HG03457 (cell line): ENCODE results near the gene SPATA31D1.
"Not testable (repeated sequence)": the region's sequence is repeated elsewhere in the genome, so short reads cannot be mapped to it uniquely, and the experiment has no call there.

Experiments used
- ATAC-seq: cut with Tn5 transposase; IDR thresholded peaks from one replicate; pipeline ENCODE4 v1.9.1; 2021; ENCODE audit warnings: moderate number of reproducible peaks; ENCODE audit not compliant: unreplicated experiment

The SPATA31D1 gene

DNA sequence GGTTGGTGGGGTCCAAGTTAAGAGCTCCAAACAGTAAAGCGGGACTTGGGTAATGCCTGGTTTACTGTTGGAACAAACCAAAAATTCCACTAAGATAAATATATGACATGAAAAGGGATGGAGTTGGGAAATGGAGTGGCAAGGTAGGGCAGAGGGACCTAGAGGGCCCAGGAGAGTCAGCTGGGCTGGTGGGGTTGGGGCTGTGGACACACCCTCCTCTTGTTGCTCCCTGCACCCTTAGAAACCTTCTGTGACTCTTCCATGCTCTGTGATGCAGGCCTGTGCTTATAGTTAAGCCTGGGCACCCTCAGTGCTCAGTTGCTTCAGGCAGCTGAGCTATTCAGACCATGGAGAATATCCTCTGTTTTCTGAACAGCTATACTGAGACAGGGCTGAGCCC, at the start of gene SPATA31D1:
SPATA31D1 (plus strand) TSS at position 301 of the 400 bp plus-strand sequence; CDS start at position 348, 47 bp downstream.
- ATAC-seq = not testable (repeated sequence)

- not testable (repeated sequence) for ATAC-seq
Observed at GRCh38 chr9:81943393-81943792, 45.2 kb upstream of the SPATA31D1 start, which contains the start of gene SPATA31D3. Gene SPATA31D3 (plus strand): TSS chr9:81943500. CDS start chr9:81943586, 86 bp downstream.

DNA sequence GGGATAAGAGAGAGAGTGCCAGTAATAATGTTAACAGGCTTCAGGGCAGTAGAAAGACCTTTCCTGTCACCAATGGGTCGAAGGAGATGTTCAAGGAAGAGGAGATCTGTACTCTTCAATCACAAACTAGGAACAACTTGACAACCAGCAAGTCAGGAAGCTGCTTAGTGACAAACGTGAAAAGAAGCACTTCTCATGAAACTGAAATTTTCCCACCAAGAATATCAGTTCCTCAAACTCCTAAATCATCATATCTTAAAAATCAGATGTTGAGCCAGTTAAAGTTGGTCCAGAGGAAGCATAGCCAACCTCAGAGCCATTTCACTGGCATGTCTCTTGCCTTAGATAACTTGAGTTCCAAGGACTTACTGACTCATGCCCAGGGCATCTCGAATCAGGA, 39.9 kb upstream of the SPATA31D1 start:
- ATAC-seq = not testable (repeated sequence)

DNA sequence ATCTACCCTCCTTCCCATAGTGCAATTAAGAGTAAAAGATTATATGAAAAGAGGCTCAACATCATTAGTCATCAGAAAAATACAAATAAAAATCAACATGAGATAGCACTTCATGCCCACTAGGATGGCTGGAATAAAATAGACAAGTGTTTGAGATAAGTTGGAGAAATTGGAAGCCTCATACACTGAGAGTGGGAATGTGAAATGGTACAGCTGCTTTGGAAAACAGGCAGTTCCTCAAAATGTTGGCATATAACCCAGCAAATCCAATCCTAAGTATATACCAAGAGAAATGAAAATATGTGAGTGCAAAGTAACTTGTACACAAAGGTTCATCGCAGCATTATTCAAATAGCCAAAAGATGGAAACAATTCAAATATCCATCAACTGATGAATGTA, 35.5 kb upstream of the SPATA31D1 start:
- ATAC-seq = no peak

DNA sequence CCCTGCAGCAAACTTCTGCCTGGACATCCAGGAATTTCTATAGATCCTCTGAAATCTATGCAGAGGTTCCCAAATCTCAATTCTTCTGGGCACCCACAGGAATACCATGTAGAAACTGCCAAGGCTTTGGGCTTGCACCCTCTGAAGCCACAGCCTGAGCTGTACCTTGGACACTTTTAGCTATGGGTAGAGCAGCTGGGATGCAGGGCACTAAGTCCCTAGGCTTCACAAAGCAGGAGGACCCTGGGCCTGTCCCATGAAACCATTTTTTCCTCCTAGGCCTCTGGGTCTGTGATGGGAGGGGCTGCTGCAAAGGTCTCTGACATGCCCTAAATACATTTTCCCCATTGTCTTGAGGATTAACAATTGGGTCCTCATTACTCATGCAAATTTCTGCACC, 32.9 kb upstream of the SPATA31D1 start:
- no peak for ATAC-seq

DNA sequence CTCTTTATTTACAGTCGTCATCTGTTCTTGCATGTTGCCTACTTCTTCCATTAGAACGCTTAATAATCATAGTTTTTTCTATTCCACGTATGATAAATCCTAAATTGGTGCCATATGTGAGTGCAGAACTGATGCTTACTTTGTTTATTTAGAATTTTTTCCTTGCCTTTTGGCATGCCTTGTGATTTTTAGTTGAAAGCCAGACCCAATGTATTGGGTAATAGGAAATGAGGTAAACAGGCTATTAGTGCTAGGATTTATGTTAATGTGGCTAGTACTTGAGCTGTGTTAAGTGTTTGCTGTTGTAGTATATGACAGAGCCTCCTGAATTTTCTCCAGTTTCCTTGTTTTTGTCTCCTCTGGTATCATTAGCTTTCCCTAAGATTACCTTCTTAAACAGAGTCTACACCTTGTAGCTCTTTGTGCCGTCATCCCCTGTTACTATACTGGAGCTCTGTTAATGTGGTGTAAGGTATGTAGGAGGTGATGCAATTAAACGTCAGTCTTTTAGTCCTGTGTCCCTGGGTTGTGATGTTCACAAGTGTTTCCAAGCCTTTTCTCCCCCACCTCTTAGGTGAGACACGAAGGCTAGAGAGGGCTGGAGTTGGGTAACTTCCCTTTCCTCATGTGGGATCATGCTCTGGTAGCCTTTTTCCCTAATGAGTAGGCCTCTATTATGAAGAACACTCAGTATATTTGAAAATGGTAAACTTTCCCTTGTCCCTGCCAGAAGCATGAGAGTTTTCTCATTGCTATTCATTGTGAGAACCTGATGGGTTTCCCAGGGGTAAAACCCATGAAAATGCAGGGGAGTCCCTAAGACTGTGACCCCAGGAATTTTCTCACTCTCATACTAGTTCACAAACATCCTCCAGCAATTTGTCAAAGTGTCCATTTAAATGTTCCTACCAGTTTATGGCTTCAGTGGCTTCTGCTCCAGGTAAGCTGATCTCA, 24.1 kb upstream of the SPATA31D1 start:
- ATAC-seq = no peak

- ATAC-seq = no peak
Observed at GRCh38 chr9:81968026-81968425, 20.5 kb upstream of the SPATA31D1 start.

GRCh38 chr9:81969971-81970370, 18.6 kb upstream of the SPATA31D1 start:
- no peak for ATAC-seq

DNA sequence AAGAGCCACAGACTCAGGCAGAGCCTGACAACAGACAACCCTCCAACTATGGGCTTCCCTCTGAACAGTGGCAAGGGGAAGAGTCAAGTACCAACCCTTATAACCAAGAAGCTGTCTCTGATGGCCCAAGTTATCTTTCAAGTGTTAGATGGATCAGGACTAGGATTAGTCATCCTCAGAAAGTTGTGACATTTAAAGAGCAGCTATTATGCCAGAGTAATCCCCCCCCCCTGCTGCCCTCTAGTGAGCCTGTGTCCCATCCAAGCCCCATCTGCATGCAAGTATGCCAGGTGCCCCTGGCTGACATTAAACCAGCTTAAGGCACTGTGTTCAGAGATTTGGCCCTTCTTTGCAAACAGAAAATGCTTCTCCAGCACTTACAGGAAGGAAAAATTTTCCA, 16.8 kb upstream of the SPATA31D1 start:
- no peak for ATAC-seq

DNA sequence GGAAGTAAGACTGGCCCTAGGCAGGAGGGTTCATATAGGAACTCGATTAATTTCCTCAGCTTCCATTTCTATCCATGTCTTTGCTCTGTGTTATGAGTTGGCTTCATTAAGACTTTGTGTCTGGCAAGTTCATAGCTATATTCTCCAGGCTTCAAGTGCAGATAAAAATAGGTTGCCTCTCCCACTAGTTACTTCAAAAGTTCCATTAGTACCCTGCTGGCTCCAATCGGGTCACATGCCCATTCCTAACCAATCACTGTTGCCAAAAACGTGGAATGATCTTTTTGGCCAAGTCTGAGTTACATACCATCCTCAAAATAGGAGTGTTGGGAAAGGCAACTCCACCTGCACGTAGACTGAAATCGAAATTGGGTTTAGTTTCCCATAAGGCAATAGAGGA, 13.8 kb upstream of the SPATA31D1 start:
- no peak for ATAC-seq

DNA sequence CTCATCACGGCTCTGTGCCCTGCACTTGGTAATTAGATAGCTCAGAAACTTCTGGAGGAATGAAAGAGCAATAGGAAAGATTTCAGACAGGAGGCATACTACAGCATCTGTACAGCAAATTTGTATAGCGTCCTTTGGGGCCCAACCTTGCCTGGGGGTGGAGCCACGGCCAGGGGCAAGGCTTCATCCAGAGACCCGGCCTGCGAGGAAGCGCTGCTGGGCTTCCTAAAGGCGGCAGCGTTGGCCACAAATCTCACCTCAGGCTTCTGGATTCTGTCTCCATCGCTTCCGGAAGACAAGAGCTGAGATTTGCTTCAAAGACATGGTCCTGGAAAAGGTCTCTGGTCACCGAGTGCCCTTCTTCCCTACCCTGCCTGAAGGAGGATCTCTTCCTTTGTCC, 12.2 kb upstream of the SPATA31D1 start:
- no peak for ATAC-seq

DNA sequence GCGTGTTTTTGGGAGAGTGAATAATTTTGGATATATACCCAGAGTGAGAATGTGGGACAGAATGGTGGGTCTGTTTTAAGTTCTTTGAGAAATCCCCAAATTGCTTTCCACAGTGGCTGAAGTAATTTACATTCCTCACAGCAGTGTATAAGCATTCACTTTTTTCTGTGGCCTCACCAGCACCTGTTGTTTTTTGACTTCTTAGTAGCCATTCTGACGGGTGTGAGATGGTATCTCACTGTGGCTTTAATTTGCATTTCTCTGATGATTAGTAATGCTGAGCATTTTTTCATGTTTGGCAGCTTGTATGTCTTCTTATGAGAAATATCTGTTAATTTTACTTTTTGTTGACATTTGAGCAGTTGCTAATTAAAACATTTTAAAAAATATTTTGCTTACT, 9.4 kb upstream of the SPATA31D1 start:
- ATAC-seq = no peak

GRCh38 chr9:81980568-81980967, 8.0 kb upstream of the SPATA31D1 start:
- no peak for ATAC-seq

DNA sequence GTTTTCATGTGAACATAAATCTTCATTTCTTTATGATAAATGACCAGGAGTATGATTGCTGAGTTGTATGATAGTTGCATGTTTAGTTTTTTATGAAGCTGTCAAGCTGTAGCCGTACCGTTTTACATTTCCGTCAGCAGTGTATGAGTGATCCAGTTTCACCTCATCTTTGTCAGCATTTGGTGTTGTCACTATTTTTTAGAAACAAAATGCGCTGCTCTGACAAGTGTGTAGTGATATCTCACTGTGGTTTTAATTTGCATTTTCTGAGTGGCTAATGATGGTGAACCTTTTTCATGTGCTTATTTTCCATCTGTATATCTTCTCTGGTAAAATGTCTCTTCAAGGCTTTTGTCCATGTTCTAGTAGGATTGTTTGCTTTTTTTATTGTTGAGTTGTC, 6.7 kb upstream of the SPATA31D1 start:
- ATAC-seq = no peak

DNA sequence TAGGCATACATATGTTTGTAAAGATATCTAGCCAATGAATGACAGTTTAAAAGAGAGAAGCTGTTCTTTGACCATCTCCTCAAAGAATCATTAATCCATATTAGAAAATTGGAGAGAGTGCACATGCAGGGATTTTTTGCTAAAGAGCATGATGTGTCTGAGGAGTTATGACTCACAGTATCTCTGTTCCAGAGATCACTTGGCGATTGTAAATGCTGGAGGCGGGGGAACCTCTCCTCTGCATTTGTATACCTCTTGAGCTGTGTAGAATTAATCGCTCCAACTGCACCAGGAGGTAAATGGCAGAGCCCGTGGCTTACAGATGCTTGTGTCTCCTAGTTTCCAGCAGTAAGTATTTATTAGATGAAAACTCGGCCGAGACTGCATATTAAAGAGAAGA, 3.6 kb upstream of the SPATA31D1 start:
- ATAC-seq = no peak

- no peak for ATAC-seq
Observed at GRCh38 chr9:81986051-81986450, 2.5 kb upstream of the SPATA31D1 start.

DNA sequence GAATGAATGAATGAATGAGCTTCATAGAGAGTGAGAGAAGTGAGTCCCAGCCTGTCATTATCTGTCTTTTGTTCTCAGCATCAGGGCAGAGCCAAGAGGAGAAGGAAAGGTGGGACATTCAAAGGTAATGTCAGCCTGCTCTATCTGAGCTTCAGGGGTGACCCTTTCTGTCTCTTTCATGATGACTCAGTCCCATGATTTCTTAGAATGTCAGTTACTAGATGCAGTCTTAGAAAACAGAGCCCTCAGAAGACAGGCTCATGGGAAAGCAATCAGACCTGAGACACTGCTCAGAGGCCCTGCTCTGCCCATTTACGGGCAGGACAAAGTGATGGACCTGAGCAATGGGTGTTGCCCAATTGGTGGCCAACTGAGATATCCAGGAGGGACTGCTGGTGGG, 1.1 kb downstream of the SPATA31D1 start:
- no peak for ATAC-seq

- ATAC-seq = no peak
Observed at GRCh38 chr9:81993656-81994055, 5.1 kb downstream of the SPATA31D1 start.

- ATAC-seq = no peak
Observed at GRCh38 chr9:81999806-82000205, 11.2 kb downstream of the SPATA31D1 start.

DNA sequence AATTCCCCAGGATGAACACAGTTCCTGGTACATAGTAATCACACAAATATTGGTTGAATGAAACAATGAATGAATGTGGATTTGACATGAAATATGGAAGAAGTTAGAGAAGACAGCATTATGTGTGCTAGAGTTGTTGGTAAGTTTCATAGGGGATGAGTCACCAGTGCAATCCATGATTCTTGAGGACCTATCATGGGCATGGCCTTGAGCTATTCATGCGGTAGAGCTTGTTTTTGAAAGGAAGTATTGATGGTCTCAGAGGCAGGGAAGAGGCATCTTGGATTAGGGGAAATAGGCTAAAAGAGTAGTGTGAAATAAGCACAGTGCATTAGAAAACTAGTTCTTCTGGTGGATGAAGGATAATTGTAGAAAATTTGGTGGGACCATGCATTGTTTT, 22.1 kb downstream of the SPATA31D1 start:
- no peak for ATAC-seq

DNA sequence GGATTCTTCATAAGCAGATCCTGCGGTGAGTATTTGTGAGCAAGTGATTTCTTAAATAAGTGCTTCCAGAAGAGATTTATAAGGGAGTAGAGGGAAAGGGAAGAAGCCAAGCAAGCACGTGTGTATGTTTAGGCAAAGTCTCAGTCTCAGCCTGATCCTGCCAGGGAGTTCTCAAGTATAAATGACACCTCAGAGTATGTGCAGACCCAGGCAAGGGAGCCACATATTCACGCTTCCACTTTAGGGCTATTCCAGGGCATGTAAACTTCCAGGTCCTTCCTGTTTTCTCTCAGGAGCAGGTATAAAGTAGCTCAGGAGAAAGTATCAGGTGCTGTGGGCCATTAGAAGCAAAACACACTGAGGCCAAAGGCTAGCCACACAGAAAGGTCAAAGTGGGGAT, 22.6 kb downstream of the SPATA31D1 start:
- ATAC-seq = no peak

GRCh38 chr9:82012276-82012675, 23.7 kb downstream of the SPATA31D1 start:
- no peak for ATAC-seq

GRCh38 chr9:82020331-82020730, 31.8 kb downstream of the SPATA31D1 start:
- ATAC-seq = no peak
